ENCODE data around the gene GLMN.

- TF ChIP-seq SIN3A (IDR thresholded peaks at IDR 0.05; ENCODE audit: borderline replicate concordance, insufficient read depth, low read length) (no peak), POLR2AphosphoS5 (IDR thresholded peaks at IDR 0.05; ENCODE audit: low read depth, low read length) (no peak), TAF1 (IDR thresholded peaks at IDR 0.05; ENCODE audit: borderline replicate concordance, insufficient read depth, low read length) (no peak)
These were observed 15.2 kb upstream of the GLMN start for GRCh38 chr1:92314024-92314423.
